ENCODE data around the gene BBS1.
"Not testable (repeated sequence)": the region's sequence is repeated elsewhere in the genome, so short reads cannot be mapped to it uniquely, and the experiment has no call there.

BBS1 gene

DNA sequence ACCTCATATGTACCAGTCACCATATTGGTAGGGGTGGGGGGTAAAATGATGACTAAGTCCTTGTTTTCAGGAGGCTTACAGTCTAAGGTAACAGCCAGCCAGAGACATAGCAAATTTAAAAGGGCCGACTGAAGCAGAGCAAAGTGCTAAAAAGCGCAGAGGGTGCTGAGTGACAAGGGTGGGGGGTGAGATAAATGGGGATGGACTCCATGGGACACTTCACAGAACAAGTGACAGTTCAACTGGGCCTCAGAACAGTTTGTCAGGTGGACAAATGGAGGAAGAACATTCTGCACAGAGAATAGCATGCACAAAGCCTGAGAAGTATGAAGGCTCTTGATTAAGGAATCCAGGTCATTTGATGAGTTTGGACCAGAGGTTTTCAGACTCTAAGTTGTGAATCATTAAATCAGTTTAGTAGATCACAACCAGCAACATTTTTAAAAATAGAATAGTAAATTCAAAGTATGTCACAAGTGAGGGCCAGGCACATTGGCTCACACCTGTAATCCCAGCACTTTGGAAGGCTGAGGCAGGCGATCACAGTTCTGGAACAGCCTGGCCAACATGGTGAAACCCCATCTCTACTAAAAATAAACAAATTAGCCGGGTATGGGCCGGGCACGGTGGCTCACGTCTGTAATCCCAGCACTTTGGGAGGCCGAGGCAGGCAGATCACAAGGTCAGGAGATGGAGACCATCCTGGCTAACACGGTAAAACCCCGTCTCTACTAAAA, 14.0 kb downstream of the BBS1 start:
- DNase-seq (ENCODE audit: low read depth, low spot score): no peak

DNA sequence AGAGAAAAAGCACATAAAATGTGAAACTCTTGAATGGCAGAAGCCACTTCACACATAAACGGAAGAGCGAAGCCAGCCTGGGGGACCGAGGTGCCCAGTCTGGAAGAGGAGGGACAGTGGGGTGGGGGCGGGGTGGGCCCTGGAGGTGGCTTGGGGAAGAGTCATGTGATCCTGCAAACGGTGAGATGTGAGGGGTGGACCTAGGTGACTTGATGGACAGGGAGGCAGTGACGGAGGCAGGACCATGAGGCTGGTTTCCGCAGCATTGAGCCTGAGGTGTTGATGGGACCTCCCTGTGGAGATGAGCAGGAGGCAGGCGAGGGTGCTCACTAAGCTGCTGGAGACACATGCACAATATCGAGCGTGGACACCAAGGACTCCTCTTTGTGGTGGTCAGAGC, 18.6 kb downstream of the BBS1 start:
- DNase-seq (ENCODE audit: low read depth, low spot score): no peak

DNA sequence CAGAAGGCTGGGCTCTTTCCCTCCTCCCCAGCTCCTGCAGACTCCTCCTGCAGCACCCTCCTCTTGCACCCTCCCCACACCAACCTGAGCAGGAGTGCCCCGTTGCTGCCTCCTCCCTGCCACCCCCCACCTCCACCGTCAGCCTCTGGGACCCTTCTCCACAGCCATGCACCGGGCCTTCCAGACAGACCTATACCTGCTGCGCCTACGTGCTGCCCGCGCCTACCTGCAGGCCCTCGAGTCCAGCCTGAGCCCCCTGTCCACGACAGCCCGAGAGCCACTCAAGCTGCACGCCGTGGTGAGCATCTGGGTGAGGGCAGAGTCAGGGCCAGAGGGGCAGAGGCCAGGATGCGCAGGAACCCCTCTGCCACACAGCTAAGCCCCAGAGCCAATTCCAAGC, 19.2 kb downstream of the BBS1 start:
- no peak for DNase-seq (ENCODE audit: low read depth, low spot score)

DNA sequence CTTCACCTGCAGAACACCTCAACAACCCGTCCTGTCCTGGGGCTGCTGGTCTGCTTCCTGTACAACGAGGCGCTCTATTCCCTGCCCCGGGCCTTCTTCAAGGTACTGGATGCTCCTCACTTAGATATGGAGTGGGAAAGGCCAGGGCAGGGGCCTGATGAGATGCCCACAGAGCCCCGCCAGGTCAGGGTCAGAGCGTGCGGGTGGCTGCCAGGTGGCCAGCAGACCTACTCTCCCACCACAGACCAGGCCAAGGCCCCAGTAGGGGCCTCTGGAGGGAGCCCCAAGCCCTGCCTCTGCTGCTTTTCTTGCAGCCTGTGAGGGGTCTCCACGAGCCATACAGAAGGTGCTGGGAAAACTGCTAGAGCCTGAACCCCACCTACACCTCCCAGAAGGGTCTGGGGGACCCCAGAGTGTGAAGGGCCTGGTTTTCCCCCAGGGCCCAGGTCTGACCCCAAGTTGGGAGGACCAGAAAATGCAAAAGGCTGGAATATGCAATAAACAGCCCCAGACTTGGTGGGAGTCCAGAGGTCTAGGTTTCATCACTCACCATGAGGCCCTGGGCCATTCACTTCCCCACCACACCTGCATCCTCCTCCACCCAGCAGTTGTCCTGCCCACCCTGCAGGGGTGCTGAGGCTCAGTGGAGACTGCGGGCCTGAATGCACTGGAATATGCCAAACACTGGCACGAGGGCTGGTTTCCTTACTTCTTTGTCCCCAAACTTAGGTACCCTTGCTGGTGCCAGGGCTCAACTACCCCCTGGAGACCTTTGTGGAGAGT, 20.7 kb downstream of the BBS1 start:
- DNase-seq (ENCODE audit: low read depth, low spot score): no peak

DNA sequence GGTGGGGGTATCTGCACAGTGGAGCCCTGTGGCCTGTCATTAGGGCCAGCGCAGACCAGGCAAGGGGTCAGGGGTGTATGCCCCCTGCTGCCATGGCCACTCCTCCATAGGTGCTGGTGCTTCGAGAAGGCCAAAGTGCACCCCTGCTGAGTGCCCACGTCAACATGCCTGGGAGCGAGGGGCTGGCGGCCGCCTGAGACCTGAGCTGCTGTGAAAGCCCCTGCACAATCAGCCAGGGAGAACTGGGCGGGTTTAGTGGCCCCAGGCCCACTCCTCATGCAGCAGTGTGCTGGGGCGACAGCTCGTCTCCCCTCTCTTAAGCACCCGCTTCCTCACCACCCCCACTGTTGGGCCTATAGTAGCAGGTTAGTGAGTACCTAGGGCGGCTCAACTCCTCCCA, 21.4 kb downstream of the BBS1 start:
- no peak for DNase-seq (ENCODE audit: low read depth, low spot score)

DNA sequence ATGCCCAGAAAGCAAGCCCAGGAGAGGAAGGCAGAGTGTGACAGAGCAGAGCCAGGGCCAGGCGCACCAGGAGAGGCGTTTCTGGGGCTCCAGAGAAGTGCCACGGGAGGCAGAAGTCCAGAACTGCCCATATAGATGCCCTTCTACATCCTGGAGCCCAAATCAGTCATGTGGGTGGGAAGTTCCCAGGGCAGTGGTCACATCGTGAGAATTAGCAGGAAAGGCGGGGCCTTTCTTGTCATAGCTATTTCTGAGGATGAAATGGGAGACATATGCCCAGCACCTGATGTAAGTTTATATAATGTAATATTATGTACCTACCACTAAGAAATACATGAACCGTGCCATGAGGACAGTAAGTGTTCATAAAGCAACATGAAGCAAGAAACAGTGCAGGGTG, 22.3 kb downstream of the BBS1 start:
- no peak for DNase-seq (ENCODE audit: low read depth, low spot score)

DNA sequence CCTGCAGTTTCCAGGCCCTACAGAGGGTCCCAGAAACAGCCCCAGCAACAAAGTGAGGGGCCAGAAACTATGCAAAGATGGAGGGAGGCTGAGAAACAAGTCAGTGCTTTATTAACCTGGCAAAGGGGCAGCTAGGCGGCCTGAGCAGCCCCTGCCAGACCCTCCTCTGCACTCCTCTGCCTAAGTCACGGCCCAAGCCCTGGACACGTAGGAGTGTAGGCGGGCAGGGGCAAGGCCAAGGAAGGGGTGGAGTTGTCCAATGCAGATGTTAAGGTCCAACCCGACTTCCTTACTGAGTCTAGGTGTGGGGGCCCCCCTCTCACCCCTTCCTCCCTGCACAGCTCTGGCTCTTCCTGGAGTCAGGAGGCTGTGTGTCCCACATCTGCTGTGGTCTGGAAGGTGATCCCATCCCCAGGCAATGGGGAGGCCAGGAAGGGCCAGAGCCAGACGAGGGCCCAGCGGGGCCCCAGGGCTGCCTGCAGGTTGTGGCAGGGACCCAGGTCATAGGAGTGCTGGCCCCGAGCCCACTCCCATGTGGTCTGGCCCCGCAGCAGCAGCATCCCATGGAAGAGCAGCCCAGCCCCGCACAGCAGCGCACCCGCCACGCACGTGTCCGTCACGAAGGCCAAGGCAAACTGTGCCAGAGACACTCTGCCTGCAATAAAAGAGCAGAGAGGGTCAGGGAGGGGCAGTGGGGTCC, 28.9 kb downstream of the BBS1 start:
- DNase-seq (ENCODE audit: low read depth, low spot score): no peak

DNA sequence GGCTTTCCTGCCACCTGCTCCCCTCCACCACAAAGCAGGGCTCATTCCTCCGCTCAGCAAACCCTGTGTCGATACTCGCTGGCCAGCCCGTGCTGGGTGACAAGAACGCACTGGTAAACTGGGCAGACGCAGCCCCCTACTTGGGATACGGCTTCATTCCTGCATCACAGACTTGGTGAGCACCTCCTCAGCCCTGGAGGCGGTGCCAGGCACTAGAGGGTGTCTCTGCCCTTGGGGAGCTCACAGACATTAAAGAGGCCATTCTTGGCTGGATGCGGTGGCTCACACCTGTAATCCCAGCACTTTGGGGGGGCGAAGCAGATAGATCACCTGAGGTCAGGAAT, 29.4 kb downstream of the BBS1 start:
- no peak for DNase-seq (ENCODE audit: low read depth, low spot score)

DNA sequence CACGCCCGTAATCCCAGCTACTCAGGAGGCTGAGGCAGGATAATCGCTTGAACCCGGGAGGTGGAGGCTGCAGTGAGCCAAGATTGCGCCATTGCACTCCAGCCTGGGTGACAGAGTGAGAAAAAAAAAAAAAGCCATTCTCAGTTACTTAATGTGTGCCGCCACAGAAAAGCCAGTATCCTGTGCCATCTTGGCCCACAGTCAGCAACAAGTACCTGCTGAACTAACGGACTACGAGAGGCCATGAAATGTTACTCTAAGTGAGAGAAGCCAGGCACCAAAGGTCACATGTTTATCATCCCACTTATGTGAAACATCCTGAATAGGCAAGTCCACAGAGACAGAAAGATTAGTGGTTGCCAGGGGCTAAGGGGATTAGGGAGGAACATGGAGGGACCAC, 30.2 kb downstream of the BBS1 start:
- DNase-seq (ENCODE audit: low read depth, low spot score): not testable (repeated sequence)

DNA sequence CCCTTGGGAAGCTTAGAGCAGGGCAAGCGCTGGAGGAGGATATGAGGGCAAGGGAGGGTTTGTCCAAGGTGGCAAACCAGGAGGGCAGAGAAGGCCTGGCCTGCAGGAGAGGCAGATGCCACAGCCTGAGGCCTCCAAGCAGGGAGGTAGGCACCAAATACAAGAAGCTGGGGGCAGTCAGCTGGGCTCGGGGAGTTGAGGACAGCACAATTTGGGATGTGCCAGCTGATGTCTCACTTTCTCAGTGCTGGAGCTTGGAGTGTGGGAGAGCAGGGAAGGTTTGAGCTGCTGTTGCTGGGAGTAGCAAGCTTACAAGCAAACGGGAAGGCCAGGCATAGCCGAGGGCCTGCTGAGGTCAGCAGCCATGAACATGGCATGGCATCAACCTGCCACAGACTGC, 31.5 kb downstream of the BBS1 start:
- no peak for DNase-seq (ENCODE audit: low read depth, low spot score)

DNA sequence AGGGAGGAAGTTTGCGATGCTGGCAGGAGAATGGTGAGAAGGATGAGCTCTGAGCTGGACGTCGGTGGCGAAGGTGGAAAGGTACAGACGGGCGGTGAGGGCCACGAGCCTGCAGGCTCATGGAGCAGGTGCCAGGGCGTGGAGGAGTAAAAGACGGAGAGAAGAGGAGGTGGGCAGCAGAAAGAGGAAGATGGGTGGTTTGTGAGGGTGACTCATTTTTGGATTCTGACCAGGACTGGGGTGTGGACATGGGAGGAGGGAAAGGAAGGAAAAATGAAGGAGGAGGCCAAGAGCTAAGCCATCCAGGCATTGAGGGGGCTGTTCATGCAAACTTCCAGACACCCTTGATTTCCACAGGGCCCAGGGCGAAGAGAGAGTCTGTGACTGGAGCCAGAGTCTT, 31.9 kb downstream of the BBS1 start:
- DNase-seq (ENCODE audit: low read depth, low spot score): no peak

DNA sequence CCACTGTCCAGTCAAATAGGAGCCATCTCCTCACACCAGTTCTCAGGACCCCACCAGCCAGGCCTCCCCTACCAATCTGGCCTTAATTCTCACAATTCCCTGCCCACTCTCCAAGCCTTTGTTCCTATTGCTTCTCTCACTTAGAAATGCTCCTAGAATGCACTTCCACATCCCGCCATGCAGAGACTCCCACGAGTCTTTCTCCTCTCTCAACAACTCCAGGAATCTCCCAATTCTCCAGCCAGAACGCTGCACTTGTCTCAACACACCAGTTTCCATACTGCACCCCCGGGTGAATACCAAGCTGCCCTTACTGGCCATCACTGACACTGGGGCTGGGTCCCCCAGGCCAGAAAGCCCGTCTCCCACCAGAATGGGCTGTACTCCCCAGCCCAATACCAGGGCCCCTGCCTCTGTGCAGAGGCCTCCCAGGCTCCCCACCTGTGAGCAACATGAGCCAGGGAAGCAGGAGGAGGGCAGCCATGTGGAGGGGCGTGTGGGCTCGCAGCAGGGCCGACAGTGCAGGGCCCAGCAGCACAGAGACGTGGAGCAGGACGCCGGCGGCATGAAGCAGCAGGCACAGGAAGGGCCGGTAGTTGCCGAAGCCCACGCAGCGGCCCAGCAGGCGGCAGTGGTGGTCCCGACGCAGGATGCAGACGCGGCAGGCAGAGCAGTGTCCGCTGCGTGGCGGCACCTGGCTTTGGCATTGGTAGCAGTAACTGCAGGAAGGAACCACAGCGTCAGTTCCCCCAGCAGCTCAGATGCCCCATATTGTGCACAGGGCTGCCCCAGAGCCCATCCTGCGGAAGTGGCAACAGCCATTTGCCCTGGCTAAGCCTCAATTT, 33.0 kb downstream of the BBS1 start:
- DNase-seq (ENCODE audit: low read depth, low spot score): no peak

DNA sequence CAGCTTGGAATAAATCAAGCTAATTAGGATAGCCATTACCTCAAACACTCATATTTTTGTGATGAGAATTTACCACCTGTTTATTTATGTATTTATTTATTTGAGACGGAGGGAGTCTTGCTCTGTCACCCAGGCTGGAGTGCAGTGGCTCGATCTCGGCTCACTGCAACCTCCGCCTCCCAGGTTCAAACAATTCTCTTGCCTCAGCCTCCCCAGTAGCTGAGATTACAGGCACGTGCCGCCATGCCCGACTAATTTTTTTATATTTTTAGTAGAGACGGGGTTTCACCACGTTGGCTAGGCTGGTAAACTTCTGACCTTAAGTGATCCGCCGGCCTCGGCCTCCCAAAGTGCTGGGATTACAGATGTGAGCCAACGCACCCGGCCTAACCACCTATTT, 34.5 kb downstream of the BBS1 start:
- DNase-seq (ENCODE audit: low read depth, low spot score): not testable (repeated sequence)

DNA sequence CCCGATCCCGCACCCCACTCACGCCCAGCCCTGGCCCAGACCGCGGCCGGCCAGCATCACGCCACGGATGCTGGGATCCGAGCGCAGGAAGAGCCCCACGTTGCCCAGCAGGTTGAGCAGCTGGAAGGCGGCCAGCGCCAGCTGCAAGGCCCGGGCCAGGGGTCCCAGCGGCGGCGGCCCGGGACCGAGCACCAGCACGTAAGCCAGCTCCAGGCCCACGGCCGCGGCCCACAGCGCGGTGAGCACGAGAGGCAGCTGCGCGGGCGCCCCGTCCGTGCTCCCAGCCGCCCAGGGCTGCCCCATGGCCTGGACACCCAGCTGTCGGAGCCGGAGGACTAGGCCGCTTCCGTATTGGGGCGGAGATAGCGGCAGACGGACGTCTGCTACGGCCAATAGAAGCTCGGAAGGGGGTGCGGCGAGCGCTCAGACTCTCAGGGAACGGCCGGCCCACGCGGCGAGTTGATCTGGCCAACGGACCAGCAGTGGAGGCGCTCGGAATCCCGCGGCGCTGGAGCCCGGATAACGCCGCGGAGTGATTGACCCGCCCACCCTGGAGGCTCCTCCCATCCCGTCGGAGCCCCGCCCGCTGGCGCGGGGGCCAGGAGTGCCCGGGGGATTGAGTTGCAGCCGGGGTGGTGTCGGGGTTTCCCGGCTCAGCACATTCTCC, 35.4 kb downstream of the BBS1 start, which contains the start of gene ZDHHC24:
TSS of gene ZDHHC24 (minus strand) at position 348 of the 667 bp plus-strand sequence. CDS start at position 303, 45 bp downstream.
- peak; percentile 92 for DNase-seq (ENCODE audit: low read depth, low spot score)

DNA sequence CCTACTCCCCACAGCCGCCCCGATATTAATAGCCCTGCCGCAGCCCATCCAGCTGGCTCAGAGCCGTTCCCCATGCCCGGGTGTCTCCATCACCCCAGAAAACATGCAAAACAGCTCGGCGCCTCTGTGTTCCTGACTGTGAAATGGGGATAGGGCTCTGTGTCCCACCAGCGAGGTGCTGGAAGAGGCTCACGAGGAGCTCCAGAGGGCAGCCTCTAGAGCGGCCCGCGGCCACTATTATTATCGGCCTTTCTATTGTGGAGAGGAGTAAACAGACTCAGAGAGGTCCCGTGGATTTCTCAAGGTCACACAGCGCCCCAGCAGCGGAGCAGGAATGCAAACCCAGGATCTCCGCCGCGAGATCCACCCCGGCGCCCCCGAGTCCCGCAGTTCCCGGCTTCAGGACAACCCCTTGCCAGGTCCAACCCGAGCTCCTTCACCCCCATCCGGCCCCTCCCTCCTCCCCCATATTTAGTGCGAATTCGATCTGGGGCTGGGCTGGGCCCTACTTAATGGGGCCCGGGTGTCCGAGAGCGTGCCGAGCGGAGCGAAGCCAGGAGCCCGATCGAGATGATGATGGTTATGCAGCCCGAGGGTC, 36.0 kb downstream of the BBS1 start, which contains the start of gene ACTN3:
TSS of gene ACTN3 (plus strand) at position 536 of the 598 bp plus-strand sequence. CDS start at position 571, 35 bp downstream.
- no peak for DNase-seq (ENCODE audit: low read depth, low spot score)

DNA sequence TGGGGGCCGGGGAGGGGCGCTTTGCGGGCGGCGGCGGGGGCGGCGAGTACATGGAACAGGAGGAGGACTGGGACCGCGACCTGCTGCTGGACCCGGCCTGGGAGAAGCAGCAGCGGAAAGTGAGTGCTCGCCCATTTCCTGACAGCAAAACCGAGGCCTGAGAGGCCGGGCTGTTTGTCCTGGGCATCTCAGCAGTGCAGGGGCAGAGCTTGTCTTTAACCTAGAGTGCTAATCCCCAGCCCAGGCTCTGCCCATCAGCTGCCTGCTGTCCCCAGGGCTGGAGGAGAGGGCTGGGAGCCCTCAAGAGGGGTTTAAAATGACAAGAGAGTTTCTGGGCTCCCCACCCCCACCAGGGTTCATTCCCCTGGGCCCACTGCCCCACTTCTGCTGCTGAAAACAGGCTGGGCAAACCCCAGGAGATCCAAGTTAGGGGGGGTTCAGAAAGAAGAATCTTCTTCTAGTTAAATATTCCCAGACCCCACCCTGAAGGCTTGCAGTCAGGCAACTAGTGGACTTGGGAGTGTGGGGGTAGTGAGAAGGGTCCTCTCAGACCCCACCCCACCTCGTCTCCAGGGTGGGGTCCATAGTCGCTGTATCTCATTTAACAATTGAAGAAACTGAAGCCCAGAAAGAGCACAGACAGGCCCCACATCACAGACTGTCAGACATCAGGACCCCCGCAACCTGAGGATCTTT, 36.7 kb downstream of the BBS1 start:
- no peak for DNase-seq (ENCODE audit: low read depth, low spot score)

DNA sequence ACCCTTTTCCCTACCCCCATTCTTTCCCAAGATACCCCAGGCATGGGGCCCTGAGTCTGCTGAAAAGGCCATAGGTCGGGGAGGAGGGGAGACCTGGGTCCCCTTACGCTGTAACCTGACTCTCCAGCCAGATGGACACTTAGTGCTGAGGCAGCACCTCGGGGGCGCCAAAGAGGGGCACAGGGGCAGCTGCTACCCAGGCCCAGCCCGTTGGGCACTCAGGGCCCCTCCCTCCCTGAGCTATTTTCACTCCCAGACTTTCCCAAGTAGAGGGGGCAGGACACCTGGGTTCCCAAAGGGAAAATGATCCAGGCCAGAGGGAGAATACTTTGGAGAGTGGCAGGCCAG, 37.2 kb downstream of the BBS1 start:
- DNase-seq (ENCODE audit: low read depth, low spot score): no peak

DNA sequence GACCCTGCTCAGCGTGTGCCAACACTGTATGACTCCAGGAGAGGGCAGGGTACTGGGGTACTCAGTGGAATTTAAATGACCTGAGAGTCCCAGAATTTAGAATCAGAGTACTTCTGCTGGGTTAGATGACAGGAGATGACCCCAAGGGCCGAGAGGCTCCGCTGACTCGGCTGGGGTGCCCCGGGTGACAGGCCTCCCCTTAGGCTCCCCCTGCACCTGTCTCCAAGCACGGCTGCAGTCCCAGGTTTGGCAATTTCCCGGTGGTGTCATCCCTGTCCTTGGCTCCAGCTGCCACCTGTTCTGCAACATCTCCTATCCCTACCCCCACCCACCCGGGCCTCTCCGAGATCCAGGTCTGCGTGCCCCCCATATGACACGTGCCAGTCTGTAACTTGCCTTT, 37.6 kb downstream of the BBS1 start:
- DNase-seq (ENCODE audit: low read depth, low spot score): no peak

DNA sequence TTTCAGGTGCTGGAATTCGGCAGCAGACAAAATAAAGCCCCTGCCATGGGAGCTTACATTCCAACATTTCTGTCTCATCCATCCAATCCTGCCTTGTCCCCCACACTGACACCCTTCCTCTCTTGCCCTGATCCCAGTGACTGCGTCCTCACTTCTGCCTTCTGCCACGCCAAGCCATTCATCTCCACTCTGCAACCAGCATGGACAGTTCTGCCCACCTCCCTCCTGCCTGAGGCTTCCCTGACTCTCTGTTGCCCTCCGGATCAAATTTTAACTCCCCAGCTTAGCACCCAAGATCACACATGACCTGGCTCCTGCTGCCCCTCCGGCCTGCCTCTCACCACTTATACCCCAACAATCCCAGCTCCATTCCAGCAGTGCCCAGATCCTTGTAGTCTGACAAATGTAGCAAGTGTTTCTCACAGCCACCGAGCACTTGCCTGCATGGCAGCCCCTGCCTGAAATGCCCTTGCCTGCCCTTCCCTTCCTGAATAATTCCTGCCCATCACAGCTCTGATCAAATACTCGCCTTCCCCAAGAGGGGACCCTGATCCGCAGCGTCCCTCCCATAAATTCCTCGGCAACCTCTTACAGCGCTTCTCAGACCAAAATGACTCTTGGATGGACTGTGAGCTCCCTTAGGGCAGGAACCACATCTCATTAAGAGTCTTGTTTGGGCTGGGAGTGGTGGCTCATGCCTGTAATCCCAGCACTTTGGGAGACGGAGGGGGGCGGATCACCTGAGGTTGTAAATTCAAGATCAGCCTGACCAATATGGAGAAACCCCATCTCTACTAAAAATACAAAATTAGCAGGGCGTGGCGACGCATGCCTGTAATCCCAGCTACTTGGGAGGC, 38.6 kb downstream of the BBS1 start:
- DNase-seq (ENCODE audit: low read depth, low spot score): no peak
